Activated naive CD4-positive, alpha-beta T cell treated with anti-CD3 and anti-CD28 coated beads, Interleukin-2, amount 50 U/mL, for 72 hours (primary cell): ENCODE results near the gene NEAT1. TPM values are rescaled to one million over a fixed set of nuclear protein-coding genes. Genes with fewer than 3 reads are reported as not detected.

ENCODE experiments used
- ATAC-seq, 2 donors: fragments of 150-1000 bp; cut with Tn5 transposase; 2 replicates each; pipeline ENCODE4 v1.10.0; 2021; ENCODE audit warnings: mild to moderate bottlenecking in 2 of 2, moderate library complexity in 2 of 2
- DNase-seq, 2 donors: peaks; one replicate each; pipeline ENCODE4 v3.0.0; 2021 to 2022; ENCODE audit warnings: low spot score in 2 of 2
- H3K27ac Mint-ChIP-seq, 2 donors: one replicate each; pipeline ENCODE4 v1.8.0; 2022; ENCODE audit warnings: mild to moderate bottlenecking in 2 of 2, mixed read lengths in 2 of 2
- H3K36me3 Mint-ChIP-seq, 2 donors: one replicate each; pipeline ENCODE4 v1.8.0; 2022; ENCODE audit warnings: mixed read lengths in 2 of 2
- H3K9me3 Mint-ChIP-seq, 2 donors: one replicate each; pipeline ENCODE4 v1.8.0; 2022; ENCODE audit warnings: mixed read lengths in 2 of 2
- total RNA-seq, 2 donors: library from RNA; stranded (reverse); gene quantifications; one replicate each; pipeline ENCODE4 v1.2.3, GENCODE V29; 2022

The NEAT1 gene
- total RNA-seq, 2 donors from 2014 or later, result 836 to 2,329 TPM

DNA sequence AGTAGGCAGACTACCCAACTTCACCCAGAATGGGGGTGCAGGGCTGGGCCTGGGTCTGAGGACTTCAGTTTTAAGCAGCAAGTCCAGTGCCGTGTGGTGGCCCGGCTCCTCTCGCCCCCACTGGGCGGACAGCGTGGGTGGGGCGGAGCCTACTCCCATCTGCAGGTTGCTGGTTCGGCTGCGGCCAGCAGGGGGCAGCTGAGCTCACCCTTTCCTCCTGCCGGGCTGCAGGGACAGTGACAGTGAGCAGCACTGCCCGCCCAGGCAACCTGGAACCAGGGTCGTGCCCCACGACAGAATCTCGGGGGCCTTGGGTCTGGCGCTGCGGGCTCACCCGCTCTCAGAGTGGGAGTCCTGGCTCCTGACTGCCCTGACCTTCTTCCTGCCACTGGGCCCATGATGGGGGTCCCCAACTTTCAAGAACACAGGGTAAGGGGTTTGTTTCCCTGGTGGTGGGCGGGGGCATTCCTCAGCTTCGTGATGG, 6.2 kb upstream of the NEAT1 start:
- Mint-ChIP-seq H3K9me3 (no peaks in the 10 kb centered on the region), H3K27ac (peak overlapping the region; percentile 89 to 100), H3K36me3 (peaks cover 0 to 25% of the 10 kb centered on the region in 2 donors)
- ATAC-seq (peak; percentile 28 to 42), DNase-seq (peak; percentile 93 to 95)

DNA sequence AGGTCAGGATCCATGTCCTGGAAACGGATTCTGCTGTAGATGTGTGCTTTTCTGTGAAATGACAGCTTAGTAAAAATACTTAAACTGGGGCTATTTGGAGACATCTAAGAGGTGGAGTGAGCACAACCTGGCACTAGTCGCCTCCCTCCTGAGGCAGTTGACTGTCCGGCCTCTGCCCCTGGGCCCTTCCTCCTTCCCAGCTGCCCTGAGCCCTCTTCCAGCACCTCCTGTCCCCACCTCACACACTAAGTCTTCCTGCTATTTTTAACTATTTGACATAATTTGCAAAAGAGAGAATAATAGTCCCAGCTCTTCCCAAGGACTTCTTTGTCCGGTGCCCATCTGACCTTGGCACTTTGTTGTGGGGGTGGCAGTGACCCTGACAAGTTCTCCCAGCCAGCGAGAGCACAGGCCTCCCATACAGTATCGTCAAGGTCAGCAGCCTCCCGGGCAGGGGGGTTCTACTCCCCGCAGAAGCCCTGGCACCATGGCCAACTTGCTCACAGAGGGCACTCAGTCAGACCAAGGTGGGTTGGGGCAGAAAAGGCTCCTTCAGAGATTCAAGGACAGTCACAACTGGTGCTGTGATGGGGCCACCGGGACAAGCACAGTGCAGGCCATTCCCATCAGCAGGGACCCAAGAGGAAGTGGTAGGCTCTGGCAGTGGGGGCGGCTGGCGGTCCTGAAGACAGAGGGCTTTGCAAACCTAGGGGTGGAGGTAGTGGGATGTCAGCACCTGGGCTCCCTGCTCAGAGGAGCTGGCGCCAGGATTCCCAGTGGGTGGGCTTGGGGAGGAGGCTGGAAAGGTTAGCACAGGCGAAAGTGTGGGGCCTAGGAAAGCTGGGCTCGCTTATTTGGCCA, 5.5 kb upstream of the NEAT1 start:
- Mint-ChIP-seq H3K27ac (peak overlapping the region; percentile 89 to 100), H3K9me3 (no peaks in the 10 kb centered on the region), H3K36me3 (peaks cover 0 to 25% of the 10 kb centered on the region in 2 donors)
- DNase-seq (peak; percentile 30 to 74), ATAC-seq (no peak)

GRCh38 chr11:65417702-65418430, 4.7 kb upstream of the NEAT1 start:
- ATAC-seq (peak in 1 of 2 donors; percentile 3), DNase-seq (peak; percentile 38 to 85)
- no peaks in the 10 kb centered on the region for H3K9me3 Mint-ChIP-seq
- peak overlapping the region; percentile 89 to 100 for H3K27ac Mint-ChIP-seq
- peaks cover 6 to 31% of the 10 kb centered on the region in 2 donors for H3K36me3 Mint-ChIP-seq

- H3K27ac Mint-ChIP-seq, result peak overlapping the region; percentile 99 to 100
Observed at GRCh38 chr11:65418431-65418680, 4.2 kb upstream of the NEAT1 start.

GRCh38 chr11:65418681-65419459, 3.7 kb upstream of the NEAT1 start:
- Mint-ChIP-seq H3K36me3 (peaks cover 16 to 41% of the 10 kb centered on the region in 2 donors), H3K9me3 (no peaks in the 10 kb centered on the region)

More at GRCh38 chr11:65418431-65418680, 4.2 kb upstream of the NEAT1 start:
- H3K9me3 Mint-ChIP-seq, result no peaks in the 10 kb centered on the region
- peaks cover 11 to 36% of the 10 kb centered on the region in 2 donors for H3K36me3 Mint-ChIP-seq
- ATAC-seq (peak; percentile 0 to 1), DNase-seq (no peak)

GRCh38 chr11:65419460-65419771, 3.2 kb upstream of the NEAT1 start:
- Mint-ChIP-seq H3K9me3 (peaks cover 0 to 2% of the 10 kb centered on the region in 2 donors), H3K27ac (peak overlapping the region; percentile 99 to 100), H3K36me3 (peaks cover 21 to 46% of the 10 kb centered on the region in 2 donors)
- ATAC-seq, result no peak
- peak in 1 of 2 donors; percentile 77 for DNase-seq

More at GRCh38 chr11:65418681-65419459, 3.7 kb upstream of the NEAT1 start:
- peak; percentile 42 to 52 for ATAC-seq
- DNase-seq, result peak; percentile 88 to 95
- H3K27ac Mint-ChIP-seq, result peak overlapping the region; percentile 99 to 100

GRCh38 chr11:65419772-65420481, 2.7 kb upstream of the NEAT1 start:
- H3K9me3 Mint-ChIP-seq, result peaks cover 0 to 7% of the 10 kb centered on the region in 2 donors
- peak; percentile 63 to 82 for DNase-seq
- H3K27ac Mint-ChIP-seq, result peak overlapping the region; percentile 99 to 100
- H3K36me3 Mint-ChIP-seq, result peaks cover 26 to 51% of the 10 kb centered on the region in 2 donors
- no peak for ATAC-seq

DNA sequence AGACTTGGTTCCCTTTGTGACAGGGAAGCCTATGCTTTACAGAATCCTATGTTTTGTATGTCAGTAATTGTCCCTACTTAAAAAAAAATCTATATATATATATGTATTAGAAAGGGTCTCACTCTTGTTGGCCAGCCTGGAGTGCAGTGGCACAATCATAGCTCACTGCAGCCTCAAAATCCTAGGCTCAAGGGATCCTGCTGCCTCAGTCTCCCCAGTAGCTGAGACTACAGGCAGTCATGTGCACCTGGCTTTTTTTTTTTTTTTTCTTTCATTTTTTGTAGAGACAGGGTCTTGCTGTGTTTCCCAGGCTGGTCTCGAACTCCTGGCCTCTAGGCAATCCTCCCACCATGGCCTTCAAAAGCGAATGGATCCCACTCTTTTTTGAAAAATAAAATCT, 2.1 kb upstream of the NEAT1 start:
- Mint-ChIP-seq H3K27ac (peak overlapping the region; percentile 99 to 100), H3K36me3 (peaks cover 32 to 57% of the 10 kb centered on the region in 2 donors), H3K9me3 (peaks cover 0 to 10% of the 10 kb centered on the region in 2 donors)
- ATAC-seq (no peak), DNase-seq (peak in 1 of 2 donors; percentile 50)

GRCh38 chr11:65420979-65421793, 1.4 kb upstream of the NEAT1 start:
- Mint-ChIP-seq H3K36me3 (peaks cover 39 to 63% of the 10 kb centered on the region in 2 donors), H3K9me3 (peaks cover 0 to 10% of the 10 kb centered on the region in 2 donors)

GRCh38 chr11:65421794-65422632, 585 bp upstream of the NEAT1 start:
- Mint-ChIP-seq H3K9me3 (peaks cover 0 to 10% of the 10 kb centered on the region in 2 donors), H3K27ac (peak overlapping the region; percentile 99 to 100), H3K36me3 (peaks cover 47 to 64% of the 10 kb centered on the region in 2 donors)
- ATAC-seq (peak; percentile 7 to 20), DNase-seq (peak; percentile 96 to 98)

More at GRCh38 chr11:65420979-65421793, 1.4 kb upstream of the NEAT1 start:
- H3K27ac Mint-ChIP-seq, result peak overlapping the region; percentile 99 to 100
- ATAC-seq, result peak; percentile 49 to 50
- DNase-seq, result peak; percentile 83 to 94

GRCh38 chr11:65423516-65424204, 1.1 kb downstream of the NEAT1 start:
- ATAC-seq (no peak), DNase-seq (peak in 1 of 2 donors; percentile 61)
- H3K9me3 Mint-ChIP-seq, result peaks cover 0 to 10% of the 10 kb centered on the region in 2 donors
- H3K27ac Mint-ChIP-seq, result peak overlapping the region; percentile 99 to 100
- H3K36me3 Mint-ChIP-seq, result peaks cover 57 to 72% of the 10 kb centered on the region in 2 donors

GRCh38 chr11:65424205-65425104, 1.9 kb downstream of the NEAT1 start:
- ATAC-seq (no peak), DNase-seq (peak; percentile 72 to 75)

More at GRCh38 chr11:65424205-65425104, 1.9 kb downstream of the NEAT1 start:
- peaks cover 62 to 64% of the 10 kb centered on the region in 2 donors for H3K36me3 Mint-ChIP-seq
- H3K27ac Mint-ChIP-seq, result peak overlapping the region; percentile 99 to 100
- H3K9me3 Mint-ChIP-seq, result peaks cover 0 to 10% of the 10 kb centered on the region in 2 donors
